Limb (tissue), 2 donors: ENCODE results near the gene OR51S1.
"Not testable (repeated sequence)": the region's sequence is repeated elsewhere in the genome, so short reads cannot be mapped to it uniquely, and the experiment has no call there.

ENCODE experiments used
- DNase-seq, 2 donors: peaks; one replicate each; pipeline ENCODE4 v3.0.0-alpha.2; 2016; ENCODE audit errors: extremely low spot score in 2 of 2

Gene OR51S1

GRCh38 chr11:4848908-4849532 lies at the start of gene OR51S1:
OR51S1 (minus strand) TSS chr11:4849208; CDS start chr11:4849208, 0 bp downstream.
- no peak for DNase-seq

GRCh38 chr11:4891996-4892640 lies 43.1 kb upstream of the OR51S1 start:
- DNase-seq, result peak in 1 of 2 donors; percentile 19

- no peak for DNase-seq
Measured at GRCh38 chr11:4890279-4890678, 41.3 kb upstream of the OR51S1 start.

GRCh38 chr11:4887591-4887990 lies 38.6 kb upstream of the OR51S1 start:
- DNase-seq, result no peak

- DNase-seq, result no peak
Measured at GRCh38 chr11:4886186-4886585, 37.2 kb upstream of the OR51S1 start.

- DNase-seq, result peak in 1 of 2 donors; percentile 44
Measured at GRCh38 chr11:4884361-4884760, 35.4 kb upstream of the OR51S1 start.

- DNase-seq, result no peak
Measured at GRCh38 chr11:4882543-4882942, 33.5 kb upstream of the OR51S1 start.

- DNase-seq, result peak in 1 of 2 donors; percentile 20
Measured at GRCh38 chr11:4881860-4882500, 33.0 kb upstream of the OR51S1 start, which contains the start of gene OR51T1. OR51T1 (plus strand) TSS chr11:4881900; CDS start chr11:4881900, 0 bp downstream.

GRCh38 chr11:4881188-4881587 lies 32.2 kb upstream of the OR51S1 start:
- no peak for DNase-seq

GRCh38 chr11:4865855-4866254 lies 16.8 kb upstream of the OR51S1 start:
- DNase-seq, result no peak

GRCh38 chr11:4863876-4864275 lies 14.9 kb upstream of the OR51S1 start:
- no peak for DNase-seq

- DNase-seq, result no peak
Measured at GRCh38 chr11:4862447-4863236, 13.6 kb upstream of the OR51S1 start.

GRCh38 chr11:4854286-4854685 lies 5.3 kb upstream of the OR51S1 start:
- not testable (repeated sequence) for DNase-seq

GRCh38 chr11:4851033-4851432 lies 2.0 kb upstream of the OR51S1 start:
- DNase-seq, result no peak

- no peak for DNase-seq
Measured at GRCh38 chr11:4839851-4840549, 9.0 kb downstream of the OR51S1 start.

- no peak for DNase-seq
Measured at GRCh38 chr11:4830909-4831308, 18.1 kb downstream of the OR51S1 start.

- no peak for DNase-seq
Measured at GRCh38 chr11:4830346-4830745, 18.7 kb downstream of the OR51S1 start.

- no peak for DNase-seq
Measured at GRCh38 chr11:4826425-4826824, 22.6 kb downstream of the OR51S1 start.

GRCh38 chr11:4825132-4825531 lies 23.9 kb downstream of the OR51S1 start:
- DNase-seq, result no peak

GRCh38 chr11:4821021-4821420 lies 28.0 kb downstream of the OR51S1 start, which contains the start of gene OR51F2:
OR51F2 (plus strand) TSS chr11:4821321; CDS start chr11:4821422, 101 bp downstream.
- no peak for DNase-seq

GRCh38 chr11:4809246-4809645 lies 39.8 kb downstream of the OR51S1 start:
- no peak for DNase-seq
